Measurements from ENCODE around the gene THEMIS.
"Not testable (repeated sequence)": the region's sequence is repeated elsewhere in the genome, so short reads cannot be mapped to it uniquely, and the experiment has no call there.

THEMIS gene

DNA sequence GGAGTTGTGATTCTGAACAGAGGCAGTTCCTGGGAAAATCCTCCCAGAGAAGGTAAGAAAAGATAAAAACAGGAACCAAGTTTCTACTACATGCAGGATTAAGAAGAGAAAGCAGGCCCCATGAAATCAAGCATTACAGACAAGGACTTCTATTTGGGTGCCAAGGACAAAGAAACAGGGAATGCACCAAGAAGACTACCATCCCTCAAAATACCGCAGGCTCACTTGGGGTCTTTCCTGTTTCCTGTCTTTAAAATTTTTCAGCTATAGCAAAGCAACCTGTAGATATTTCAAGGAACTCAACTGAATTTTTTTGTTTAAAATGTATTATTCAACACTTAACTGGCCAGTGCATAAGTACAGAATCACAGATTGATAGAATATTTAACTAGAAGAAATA, 107.5 kb downstream of the THEMIS start:
- DNase-seq = no peak

- DNase-seq = no peak
Measured at GRCh38 chr6:127792616-127793015, 108.2 kb downstream of the THEMIS start.

- DNase-seq = no peak
Measured at GRCh38 chr6:127791779-127792528, 108.9 kb downstream of the THEMIS start.

DNA sequence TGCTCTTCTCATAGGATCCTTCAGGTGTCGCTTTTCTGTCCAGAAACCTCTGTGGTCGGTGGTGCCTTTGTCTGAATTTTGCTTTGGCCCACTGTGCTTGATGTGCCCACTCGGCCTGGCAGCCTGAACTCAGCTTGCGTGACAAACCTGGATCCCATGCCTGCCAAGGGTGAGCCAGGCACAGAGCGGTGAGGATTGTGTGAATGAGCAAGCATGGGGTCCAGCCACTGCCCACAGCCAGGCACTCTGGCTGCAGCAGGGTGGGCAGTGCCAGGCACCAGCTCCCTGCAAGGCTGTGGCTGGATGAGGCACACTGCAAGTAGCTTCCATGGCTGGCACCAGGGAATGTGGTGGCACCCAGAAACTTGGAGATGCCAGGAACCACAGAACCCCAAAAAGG, 110.3 kb downstream of the THEMIS start:
- DNase-seq = no peak

DNA sequence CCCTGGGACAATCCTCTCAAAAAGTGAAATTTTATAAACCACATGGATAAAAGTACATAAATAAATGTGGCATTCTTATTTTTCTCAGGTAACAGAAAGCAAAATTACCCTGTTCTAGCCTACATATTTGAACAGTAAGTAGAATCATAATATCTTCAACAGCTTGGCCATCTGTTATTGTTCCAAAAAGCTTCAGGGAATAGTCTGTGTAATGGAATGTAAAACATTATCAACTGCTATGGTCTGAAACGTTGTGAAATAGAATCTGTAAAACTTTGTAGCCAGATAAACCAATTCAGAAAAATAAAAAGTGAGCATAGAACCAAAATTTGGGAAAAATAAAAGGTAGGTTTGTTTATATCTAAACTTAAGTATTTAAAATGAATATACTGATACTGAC, 114.7 kb downstream of the THEMIS start:
- DNase-seq = no peak

- DNase-seq = no peak
Measured at GRCh38 chr6:127784468-127784867, 116.4 kb downstream of the THEMIS start.

DNA sequence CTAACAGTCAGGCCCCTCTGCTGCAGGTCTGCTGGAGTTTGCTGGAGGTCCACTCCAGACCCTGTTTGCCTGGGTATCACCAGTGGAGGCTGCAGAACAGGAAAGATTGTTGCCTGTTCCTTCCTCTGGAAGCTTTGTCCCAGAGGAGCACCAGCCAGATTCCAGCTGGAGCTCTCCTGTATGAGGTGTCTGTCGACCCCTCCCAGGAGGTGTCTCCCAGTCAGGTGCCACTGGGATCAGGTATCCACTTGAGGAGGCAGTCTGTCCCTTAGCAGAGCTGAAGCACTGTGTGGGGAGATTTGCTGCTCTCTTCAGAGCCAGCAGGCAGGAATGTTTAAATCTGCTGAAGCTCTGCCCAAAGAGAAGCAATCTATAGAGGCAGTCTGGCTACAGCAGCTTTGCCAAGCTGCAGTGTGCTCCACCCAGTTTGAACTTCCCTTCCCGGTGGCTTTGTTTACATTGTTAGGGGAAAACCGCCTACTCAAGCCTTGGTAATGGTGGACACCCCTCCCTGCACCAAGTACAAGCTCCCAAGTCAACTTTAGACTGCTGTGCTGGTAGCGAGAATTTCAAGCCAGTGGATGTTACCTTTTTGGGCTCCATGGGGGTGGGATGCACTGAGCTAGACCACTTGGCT, 119.1 kb downstream of the THEMIS start:
- DNase-seq = not testable (repeated sequence)

DNA sequence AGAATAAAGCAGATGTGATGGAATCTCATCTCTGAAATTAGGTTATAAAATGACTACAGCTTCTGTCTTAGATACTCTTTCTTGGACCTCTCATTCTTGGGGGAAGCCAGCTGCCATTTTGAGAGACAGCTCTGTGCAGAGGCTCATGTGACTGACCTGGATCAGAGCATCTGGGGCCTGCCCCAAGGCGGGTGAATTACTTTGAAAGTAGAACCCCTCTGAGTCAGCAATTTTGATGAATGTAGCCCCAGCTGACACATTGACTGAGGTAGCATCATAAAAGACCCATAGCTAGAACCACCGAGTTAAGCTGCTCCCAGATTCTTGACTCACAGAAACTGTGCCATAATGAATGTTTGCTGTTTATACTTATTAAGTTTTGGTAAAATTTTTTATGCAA, 124.5 kb downstream of the THEMIS start:
- peak in 1 of 2 experiments; percentile 38 for DNase-seq

DNA sequence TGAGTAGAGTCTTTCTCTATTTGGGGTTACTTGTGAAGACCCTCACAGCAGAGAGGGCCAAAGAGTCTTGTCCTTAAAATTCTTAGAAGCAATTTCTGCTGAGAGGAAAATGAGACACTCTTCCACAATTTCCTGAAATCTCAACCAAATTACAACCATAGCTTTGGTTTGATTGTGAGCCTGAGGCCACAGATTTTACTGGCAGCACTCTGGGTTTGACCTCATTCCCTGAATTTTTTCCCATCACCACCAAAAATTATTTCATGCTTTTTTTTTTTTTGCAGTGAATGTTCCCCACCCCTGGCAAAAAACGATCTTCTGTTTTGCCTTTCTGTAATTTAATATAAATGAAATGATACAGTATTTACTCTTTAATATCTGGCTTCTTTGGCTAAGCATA, 125.5 kb downstream of the THEMIS start:
- DNase-seq = no peak

GRCh38 chr6:127768745-127769144, 132.1 kb downstream of the THEMIS start:
- no peak for DNase-seq

DNA sequence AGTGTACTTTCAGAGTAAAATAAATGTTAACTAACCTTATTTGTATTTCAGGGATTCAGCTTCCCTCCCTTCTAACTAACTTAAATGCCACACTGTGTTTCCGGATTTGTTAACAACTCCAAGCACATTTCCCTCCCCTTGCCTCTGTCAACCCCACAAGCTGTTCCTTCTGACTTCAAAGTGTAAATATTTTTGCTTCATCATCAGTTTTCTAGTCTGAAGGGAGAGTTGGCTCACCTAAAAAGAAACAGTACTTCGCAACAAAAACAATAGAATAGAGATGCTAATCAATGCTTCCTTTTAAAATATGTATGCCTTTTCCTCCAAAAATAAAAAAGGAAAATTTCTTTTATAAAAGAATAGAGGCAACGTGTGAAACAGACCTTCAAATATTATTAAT, 132.6 kb downstream of the THEMIS start:
- DNase-seq = no peak

DNA sequence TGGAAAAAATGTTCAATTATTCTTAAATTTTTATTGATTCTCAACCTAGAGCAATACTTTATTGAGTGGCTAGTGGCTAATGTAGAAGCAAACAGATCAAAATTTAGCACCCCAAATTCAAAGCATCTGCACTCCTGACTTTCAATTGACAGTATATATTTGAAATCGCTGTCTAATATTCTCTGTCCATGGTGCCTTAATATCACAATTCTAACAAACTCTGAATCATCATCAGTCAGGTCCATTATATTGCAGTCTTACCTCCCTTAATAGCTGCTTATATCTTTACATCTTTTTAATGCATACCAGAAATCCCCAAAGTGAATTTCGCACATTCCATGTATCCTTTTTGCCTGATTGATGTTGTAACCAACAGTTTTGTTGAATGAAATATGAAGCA, 134.9 kb downstream of the THEMIS start:
- DNase-seq = no peak

GRCh38 chr6:127762284-127762683, 138.6 kb downstream of the THEMIS start:
- no peak for DNase-seq

DNA sequence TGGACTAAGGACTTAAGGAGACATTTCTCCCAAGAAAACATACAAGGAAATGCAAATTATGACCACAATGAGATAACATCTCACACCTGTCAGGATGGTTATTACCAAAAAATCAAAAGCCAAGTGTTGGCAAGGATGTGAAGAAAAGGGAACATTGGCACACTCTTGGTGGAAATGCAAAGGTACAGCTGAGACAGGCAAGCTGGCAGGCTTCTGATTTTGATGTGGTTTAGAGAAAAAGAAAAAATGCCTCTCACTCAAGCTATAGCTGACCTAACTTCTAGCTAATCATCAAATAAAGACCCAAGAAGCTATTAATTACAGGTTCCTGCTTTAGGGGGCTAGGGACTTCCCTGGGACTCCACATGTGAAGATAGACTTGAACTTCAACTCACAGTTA, 139.8 kb downstream of the THEMIS start:
- DNase-seq = no peak

- DNase-seq = no peak
Measured at GRCh38 chr6:127749095-127749494, 151.8 kb downstream of the THEMIS start.

GRCh38 chr6:127748290-127748689, 152.6 kb downstream of the THEMIS start:
- no peak for DNase-seq

DNA sequence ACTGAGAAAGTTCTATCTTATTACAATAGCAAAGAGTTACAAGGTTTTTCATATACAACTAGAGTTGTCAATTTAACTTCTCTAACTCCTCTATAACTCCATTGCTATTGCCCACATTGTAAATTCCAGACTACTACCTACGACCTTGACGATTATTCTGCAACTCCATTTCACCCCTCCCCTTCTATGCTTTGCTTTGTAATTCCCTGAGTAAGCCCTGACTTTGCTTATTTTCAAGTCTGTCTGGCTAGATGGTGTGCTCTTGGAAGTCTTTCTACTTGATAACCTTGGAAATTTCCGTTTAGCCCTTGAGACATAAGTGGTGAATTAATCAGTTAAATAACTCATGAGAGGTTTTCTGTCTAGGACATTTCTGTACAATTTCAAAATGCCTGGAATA, 162.4 kb downstream of the THEMIS start:
- DNase-seq = no peak

- DNase-seq = no peak
Measured at GRCh38 chr6:127737768-127738167, 163.1 kb downstream of the THEMIS start.

GRCh38 chr6:127737009-127737486, 163.8 kb downstream of the THEMIS start:
- DNase-seq = no peak

DNA sequence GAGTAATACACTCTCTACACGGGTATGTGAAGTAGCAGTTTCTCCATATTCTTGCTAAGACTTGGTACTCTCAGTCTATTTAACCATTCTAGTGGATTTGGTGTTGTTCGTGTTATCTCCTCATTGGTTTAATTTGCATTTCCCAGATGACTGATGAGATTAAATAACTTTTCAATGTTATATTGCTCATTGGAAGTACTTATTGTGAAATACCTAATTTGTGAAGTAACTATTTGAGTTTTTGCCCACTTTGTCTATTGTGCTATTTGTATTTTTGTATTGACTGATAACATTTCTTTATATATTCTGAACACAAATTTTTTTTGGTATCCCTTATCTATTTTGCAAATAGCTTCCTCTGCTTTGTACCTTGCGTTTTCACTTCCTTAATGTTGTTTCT, 167.9 kb downstream of the THEMIS start:
- no peak for DNase-seq

- DNase-seq = no peak
Measured at GRCh38 chr6:127727260-127727953, 173.5 kb downstream of the THEMIS start.

- DNase-seq = no peak
Measured at GRCh38 chr6:127725821-127726220, 175.0 kb downstream of the THEMIS start.

DNA sequence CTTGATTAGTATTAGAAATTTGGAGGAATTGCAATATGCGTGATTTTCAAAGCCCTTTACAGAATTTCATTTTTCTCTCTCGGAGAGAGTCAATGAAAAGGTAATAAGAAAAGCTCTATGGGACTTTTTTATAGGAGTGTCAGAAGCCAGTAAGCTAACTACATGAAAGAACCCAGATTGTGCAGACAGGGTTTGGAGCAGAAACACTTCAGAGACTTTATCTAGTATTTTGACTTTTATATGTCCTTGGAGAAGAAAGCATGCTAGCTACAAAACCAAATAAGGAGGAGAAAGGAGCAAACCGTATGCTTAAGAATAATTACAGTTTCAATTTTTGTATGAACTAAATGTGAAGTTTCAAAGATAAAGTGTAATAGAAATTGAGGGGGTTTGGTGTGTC, 182.2 kb downstream of the THEMIS start:
- DNase-seq = no peak

DNA sequence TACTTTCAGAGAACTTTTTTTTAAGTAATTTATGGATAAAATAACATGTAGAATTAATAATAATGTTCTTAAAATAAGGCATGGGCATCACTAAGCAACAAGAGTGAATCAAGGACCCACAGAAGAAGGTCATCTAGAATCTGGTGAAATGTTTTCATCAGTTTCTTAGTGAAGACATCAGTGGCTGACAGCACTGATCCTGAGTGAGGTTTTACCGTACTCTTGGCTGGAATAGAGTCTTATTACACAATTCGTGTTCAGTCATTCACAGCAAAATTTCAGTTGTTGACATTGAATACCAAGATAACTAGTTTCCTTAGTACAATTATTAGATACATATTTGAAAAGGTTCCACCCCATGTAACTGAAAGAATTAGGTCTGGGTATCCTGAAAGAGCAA, 183.5 kb downstream of the THEMIS start:
- no peak for DNase-seq
